HG03280 (cell line): Measurements from ENCODE around the gene FAM240A.

Experiments used
- ATAC-seq: cut with Tn5 transposase; IDR thresholded peaks from one replicate; pipeline ENCODE4 v1.9.1; 2021; ENCODE audit warnings: mild to moderate bottlenecking, moderate library complexity; ENCODE audit not compliant: unreplicated experiment

Gene FAM240A

DNA sequence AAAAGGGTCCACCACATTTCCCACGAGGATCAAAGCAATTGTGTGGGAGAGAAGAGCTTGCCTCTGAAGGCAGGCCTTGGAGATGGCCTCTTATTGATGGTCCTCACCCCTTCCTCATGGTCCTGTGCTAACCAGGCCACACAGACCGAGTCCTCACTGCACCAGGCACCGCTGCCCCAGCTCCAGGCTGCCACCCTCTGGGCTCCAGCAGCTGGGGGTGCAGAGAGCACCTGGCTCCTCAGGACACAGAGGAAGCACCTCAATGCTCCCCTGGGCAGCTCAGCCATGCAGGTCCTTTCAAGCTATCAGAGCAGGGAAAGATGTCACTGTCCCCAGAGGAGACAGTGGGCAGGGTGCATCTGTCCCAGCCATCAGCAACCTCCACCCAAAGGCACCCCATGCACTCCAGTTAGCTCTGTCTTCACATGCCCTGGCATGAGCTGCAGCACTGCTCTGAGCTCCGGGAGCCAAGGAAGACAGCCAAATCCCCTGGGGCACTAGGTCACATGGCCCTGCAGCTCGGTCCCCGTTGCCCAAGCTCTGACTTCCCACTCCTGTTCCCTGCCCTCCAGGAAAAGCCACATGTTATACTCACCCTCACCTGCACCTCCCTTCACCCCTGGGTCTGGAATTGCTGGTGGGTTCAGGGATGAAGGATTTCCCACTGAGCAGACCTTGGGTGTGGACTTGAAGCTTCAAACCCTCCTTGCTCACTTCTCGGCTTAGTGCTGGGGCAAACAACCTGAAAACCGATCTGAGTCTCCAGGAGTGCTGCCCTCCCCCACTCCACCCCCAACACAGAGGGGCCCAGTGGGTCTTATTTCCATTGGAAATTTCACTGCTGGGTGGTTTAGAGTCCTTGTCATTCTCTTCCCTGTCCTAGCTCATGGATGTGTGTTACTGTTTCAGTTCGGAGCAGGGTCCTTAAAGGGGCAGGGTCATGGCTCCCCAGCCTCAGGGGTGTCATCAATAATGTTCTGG lies 48.5 kb downstream of the FAM240A start:
- no peak for ATAC-seq

DNA sequence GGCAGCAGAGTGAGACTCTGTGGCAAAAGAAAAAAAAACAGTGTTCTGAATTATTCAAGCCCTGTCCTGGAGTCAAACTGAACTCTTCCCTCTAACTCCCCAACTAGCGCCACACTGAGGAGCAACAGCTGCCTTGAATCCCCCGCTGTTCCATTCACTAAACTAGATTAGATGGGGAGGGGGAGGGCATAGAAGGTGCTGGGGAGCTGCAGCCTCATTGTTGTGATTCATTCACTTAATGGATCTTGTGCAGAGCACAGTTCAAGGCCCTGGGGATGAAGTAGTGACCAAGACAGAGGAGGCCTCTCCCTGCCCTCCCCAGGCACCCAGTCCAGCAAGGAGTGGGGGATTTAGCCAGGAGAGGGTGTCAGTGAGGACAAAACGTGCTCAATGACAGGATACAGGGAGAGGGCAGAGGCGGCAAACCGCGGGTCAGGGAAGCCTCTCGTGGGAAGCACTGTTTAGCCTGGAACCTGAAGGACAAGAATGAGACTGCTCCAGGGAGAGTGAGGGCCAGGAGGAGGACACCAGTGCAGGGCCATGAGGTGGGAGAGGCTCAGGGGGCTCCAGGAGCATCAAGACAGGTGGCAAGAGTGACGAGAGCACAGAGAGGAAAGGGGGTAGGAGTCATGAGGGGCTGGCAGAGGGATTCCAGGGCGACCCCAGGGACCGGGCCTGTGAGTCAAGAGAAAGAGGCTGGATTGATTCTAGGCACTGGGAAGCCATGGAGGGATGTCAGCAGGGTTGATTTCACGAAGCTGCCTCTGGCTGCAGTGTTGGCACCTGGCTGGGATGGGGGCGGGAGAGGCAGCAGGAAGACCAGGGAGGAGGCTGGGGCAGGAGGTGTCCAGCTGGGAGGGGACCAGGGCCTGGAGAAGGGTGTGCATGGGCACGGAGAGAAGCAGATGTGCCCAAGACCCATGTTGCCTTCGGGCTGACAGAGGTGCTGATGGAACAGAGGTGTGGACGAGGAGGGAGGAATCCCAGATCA lies 49.7 kb downstream of the FAM240A start:
- no peak for ATAC-seq

DNA sequence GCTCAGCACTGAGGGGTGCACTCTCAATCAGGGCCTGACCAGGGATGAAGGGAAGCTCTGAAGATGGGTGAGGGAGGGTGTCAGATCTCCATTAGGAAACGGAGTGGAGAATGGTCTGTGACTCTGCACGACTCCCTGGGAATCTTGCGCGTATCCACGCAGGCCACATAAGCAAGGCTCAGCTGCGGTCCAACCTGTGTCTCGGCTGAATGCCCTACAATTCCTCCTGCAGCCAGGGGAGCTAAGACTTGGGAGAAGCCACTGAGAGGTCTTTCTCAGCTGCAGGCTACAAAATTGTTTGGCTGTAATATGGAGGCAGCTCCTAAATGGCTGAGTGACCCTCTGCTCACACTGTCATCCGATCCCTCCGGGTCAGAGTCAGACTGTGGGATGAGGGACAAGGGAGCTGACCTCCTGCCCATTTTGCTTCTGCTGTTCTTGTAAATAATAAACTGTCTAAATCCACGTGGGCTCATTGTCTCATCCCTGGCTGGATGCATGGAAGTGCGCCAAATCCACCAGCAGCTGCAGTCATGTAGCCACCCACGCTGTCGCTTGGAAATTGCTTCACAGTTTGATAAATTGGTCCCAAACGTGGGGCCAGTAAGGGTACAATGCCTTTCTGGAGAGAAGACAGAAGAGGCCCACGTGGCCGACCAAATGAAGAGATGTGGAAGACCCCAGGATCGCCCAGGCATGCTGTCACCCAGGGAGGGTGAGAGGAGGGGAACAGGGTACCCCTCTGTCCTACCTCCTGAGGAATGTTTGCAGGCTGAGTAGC lies 50.6 kb downstream of the FAM240A start:
- ATAC-seq = no peak

DNA sequence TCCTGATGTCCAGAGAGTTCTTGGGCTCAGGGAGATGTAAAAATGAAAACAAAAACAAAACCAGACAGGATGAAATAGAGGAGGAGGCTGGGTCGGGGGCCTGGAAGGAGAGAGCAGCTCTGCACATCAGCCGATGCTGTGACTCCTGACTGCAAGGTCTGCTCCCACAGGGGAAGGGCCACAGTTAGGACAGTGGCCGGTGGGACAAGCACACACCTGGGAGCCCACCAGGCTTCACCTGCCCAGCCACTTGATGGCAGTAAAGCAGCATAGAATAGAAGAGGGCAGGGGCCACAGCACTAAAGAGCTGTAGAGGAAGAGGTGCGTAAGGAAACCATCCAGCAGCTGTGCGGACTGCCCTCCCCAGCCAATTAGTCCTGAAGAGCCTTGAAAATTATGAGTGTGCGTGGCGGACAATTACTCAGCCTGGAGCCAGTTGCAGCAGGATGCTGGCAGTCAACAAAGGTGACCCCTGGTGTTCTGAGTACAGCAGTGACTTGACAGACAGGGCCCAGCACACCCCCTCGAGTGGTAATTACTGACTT lies 51.3 kb downstream of the FAM240A start:
- ATAC-seq = no peak

DNA sequence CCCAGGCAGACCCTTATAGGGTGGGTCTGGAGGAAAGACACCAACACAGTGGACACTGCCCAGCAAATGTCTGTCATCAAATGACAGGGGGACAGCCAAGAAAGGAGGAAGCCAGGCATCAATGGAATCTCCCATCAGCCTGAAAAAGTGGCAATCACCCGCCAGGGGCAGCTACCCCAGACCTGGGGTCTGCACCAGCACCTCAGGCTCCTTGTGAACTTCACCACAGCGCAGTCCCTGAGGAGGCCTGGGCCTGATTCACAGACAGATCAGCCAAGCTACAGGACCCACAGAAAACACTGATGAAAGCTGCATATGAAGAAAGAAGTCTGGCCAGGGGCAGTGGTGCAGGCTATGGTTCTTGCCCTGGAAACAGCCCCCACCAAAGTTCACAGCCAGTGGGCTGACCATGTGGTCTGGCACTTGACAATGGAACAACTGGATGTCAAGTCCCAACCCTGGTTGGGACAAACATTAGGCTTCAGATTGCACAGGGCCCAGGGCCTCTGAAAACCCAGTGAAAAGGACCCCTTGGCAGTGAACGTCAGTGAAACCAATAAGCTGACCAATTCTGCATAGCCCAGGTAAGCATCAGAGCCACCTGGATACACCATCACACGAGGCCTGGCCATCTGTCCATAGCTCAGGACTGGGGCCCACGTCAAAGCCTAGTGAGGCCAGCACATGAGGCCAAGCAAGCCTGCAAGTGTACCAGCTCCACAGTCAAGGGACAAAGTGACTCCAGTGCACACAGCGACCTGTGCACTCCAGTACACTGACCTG lies 52.1 kb downstream of the FAM240A start:
- ATAC-seq = no peak

DNA sequence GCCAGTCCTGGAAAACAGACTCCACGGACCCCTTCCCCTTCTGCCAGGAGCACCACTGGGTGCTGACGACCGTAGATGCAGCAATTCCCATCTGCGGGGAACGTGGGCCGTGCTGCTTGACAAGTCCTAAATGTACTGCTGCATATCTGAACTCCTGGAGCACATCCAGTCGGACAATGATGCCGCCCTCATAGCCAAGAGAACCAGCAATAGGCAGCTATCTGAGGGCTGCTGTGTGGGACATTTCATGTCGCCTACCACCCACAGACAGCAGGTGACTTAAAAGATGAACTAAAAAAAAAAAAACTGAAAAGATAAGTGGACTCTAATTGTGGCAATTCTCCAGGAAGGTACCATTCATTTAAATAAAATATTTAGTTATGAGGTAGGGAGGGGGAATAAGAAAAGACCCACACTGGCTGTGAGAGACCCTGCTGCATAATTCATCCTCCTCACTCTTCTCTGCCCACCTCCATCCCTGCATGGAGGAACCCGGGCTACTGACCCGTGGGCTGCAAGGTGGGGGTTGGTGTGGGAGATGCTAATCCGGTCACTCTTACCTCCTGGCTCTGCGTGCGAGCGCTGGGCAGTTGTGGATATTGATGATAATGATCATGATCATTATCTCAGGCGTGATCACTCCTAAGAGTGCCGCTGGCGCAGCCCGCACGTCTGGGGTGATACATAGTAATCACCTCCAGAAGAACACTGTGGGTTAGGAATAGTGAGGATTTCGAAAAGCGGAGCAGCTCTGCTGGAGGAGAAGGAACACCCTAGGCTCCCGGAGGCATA lies 52.8 kb downstream of the FAM240A start:
- ATAC-seq = no peak

DNA sequence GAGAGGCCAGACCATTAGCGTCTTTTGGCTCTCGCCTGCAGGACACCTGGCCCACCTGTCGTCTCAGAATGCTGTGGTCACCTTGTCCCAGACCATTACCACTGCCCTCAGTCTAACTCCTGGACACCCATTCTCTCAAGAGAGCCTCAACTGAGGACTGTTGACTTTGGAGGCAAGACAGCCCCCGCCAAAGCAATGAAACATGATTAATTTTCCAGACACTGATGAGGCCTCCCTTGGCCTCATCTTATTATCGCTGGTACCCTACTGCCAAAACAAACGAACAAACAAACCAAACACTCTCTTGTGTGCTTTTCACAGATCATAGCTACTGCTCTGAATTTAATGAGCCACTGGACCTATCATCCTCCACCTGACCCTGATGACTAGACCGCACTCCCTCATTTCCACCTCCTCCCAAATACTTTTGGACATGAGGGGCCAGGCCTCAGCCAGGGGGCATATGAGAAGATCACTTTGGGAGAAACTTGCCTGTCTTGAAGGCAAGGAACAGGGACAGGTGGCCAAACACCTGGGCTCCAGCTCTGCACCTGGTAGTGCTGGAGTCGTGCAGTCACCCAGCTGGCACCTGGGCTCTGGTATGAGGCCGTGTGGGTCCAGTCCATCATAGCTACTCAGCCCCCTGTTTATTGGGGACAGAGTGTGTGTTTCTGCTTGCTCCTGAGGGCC lies 53.6 kb downstream of the FAM240A start:
- no peak for ATAC-seq

DNA sequence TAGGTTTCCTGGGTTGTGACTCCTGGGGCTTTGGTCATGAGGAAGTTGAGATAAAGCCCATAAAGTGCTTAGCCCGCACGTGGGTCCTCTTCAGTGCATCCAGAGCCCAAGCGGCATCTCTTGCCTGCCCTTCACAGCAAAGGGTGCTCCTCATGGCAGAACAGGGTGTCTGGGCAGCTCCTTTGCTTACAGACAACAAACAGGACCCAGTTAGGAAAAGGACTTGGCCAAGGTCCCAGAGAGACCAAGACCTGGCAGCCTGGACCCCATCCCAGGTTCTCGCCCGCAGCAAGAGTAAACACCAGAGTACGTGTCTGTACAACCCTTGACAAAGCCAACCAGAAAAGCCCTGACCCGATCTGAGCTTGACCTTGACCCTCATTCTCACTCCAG lies 54.1 kb downstream of the FAM240A start:
- no peak for ATAC-seq

DNA sequence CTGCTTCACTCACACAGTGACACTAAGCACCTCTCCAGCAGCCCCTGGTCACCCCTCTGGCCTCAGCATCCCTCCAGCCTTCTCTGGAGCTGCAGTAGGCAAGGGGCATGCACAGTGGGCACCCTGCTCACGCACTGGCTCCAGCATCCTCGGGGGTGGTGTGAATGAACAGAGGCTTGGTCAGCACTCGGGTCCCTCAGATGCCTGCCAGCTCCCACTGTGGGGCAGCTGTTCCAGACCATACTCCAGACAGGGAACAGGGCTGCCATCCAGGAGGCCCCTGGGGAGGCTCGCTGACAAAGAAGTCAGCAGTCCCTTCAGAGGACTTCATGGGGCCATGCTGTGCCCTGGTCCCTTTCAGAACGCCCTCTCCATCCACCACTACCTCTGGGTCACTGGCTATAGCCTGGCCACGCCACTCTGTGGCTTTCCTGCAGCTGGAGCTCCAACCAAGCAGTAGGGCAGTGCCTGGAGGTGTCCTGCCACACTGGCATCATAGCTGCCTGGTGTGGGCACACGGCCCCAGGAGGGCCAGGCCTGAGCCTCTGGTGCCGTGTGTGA lies 54.8 kb downstream of the FAM240A start:
- ATAC-seq = no peak

DNA sequence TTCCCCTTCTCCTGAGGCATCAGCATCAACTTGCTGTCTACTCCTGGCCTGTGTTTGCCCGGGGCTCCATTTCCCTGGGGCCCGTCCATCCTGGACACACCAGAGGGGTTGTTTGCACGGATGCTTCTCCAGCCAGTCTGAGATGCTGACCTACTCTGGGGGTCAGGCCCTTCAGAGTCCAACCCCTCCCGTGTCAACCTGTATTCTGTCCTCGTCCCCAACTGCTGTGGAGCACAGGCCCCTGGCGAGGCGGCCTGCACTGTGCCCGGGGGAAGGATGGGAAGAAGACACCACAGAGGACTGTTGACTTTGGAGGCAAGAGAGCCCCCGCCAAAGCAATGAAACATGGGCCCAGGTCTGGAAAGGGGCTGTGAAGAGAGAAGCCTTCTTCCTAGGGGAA lies 55.3 kb downstream of the FAM240A start:
- no peak for ATAC-seq

DNA sequence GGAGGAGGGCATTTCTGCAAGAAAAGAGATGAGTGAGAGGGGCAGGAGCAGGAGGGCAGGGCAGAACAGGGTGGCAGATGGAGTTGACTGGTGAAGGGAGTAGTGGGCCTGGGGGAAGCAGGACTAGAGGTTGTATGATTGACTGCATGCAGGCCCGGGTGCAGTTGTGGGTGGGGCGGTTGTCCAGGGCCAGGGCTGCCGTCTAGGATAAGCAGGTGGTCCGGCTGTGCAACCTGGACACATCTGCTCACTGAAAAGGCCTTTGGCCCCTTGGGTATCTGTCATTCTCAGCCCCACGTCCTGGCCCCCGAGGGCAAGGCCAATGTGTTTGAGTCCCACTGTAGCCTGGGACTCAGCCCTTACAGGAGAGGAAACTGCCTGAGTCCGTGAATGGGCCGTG lies 55.8 kb downstream of the FAM240A start:
- no peak for ATAC-seq

DNA sequence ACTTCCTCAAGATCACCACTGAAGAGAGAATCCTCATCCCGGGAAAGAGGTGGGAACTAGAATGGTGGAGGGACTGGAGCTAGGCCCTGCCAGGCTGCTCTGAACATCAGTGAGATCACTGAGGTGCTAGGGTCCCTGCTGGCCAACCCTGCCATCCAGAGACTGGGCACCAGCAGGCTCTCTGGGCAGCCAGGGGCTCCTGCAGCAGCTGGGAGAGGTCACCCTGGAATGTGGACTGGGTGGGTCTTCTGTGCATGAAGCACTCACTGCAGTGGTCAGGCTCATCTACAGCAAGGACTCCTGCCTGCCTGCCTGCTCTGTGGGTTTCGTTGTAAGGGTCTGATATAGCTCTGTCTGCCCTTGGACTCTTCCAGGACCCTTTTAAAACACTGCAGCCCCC lies 56.3 kb downstream of the FAM240A start:
- ATAC-seq = no peak

DNA sequence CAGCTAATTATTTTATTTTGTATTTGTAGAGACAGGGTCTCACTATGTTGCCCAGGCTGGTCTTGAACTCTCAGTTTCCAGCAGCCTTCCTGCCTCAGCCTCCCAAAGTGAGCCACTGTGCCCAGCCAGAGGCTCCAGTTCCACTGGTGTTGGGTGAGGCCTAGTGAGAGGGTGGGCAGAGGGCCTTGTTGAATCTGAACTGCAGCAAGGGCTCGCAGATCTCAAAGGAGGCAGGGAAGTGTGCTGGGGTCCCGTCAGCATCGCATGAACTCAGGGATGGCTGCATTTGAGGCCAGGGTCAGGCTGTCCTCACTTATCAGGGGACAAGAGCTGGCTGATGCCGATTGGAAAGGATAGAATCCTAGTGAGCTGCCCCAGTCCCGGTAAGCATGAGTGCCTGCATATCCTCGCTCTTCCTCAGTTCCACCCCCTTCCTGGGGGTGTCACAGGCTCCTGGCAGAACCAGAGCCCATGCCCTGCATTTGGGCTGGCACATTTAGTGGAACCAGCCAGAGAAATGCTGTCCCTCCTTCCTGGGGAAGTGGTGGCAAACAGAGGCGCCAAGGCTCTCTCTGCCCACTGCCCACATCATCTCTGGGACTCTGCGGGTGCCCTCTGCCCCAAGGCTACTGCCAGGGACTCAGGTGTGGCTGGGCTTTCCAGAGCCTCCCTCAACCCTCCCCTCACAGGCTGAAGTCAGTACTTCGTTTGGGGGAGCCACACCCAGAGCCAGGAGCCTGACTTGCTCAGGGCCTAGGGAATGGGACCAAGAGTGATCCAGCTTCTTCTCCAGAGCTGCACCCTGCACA lies 57.1 kb downstream of the FAM240A start:
- no peak for ATAC-seq

DNA sequence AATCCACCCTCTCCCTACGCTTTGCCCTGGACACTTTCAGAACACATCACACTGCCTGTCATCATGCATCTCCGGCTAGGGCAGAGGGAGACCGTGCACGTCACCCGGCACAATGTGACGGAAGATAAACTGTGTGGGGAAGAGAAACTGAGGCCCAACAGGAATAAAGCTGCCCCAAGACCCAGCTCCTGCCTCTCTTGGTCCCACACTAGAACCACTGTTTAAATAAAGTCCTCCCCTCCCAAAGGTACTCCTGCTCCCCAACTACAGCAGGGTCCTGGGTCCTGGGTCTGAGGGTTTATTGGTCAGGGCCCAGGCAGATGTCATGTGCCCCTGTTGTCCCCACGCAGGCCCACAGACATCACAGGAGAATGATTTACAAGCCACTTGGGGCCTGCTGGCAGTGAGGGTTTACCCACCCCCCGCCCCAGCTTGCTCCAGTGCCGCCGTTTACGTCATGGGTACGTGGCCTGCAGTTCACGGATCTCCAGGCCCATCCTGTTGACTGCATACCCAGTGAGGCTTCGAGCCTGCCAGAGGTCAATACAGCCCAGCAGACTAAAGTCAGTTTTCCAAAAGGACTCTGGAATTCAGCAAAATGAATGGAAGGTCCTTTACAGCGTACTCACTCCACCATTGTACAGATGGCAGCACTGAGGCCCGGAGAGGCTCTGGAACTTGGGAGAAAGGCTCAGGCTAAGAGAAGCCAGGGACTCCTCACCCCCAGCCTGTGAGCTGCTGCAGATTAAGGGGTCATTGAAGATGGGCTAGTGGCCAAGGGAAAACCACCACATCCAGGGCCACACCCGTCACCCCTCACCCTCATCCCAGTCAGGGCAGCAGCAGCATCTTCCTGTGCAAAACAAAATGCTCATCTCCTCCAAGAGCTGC lies 57.9 kb downstream of the FAM240A start:
- no peak for ATAC-seq

DNA sequence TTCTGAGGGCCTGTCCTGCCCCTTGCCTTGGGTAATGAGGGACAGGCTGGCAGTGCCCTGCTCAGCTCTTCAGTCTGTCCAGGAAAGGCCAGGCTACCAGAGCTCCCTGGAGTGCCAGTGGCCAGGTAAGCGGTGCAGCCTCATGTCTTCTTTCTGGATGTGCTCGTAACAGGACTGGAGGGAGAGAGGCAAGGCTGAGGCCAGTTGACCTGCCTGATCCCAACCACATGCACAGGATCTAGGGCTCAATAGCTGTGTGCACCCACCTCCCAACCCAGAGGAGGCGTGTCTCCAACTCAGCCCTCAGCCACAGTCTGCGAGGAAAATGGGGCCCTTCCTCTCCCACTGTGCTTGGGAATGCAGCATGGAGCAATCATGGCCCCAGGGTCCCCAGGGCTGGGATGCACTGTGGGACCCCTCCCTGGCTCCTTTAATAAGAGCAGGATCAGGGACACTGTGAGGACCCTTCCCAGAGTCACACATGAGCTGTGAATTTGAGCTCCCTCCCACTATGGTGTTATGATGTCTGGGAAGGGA lies 58.6 kb downstream of the FAM240A start:
- no peak for ATAC-seq
